ENCODE measurements around the gene BIRC2.

The BIRC2 gene

DNA sequence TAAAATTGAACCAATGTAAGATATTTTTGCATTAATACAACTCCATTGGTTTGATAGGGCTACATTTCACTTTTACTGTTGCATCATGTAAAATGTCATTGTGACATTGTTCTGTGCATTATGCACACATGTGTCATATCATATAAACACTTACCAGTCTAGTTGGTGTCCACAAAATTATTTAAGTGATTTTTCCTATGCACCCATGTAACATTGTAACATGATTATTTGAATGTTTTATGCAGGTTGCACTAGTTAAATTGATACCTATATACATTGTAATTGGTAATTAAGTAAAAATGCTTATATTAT lies 39.3 kb upstream of the BIRC2 start:
- DNase-seq (ENCODE audit: low spot score), result no peak
- TF ChIP-seq, protein P1, sequence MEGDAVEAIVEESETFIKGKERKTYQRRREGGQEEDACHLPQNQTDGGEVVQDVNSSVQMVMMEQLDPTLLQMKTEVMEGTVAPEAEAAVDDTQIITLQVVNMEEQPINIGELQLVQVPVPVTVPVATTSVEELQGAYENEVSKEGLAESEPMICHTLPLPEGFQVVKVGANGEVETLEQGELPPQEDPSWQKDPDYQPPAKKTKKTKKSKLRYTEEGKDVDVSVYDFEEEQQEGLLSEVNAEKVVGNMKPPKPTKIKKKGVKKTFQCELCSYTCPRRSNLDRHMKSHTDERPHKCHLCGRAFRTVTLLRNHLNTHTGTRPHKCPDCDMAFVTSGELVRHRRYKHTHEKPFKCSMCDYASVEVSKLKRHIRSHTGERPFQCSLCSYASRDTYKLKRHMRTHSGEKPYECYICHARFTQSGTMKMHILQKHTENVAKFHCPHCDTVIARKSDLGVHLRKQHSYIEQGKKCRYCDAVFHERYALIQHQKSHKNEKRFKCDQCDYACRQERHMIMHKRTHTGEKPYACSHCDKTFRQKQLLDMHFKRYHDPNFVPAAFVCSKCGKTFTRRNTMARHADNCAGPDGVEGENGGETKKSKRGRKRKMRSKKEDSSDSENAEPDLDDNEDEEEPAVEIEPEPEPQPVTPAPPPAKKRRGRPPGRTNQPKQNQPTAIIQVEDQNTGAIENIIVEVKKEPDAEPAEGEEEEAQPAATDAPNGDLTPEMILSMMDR (IDR thresholded peaks at IDR 0.05; ENCODE audit: extremely low read depth, missing control alignments), result no peak

GRCh38 chr11:102309621-102310541 lies 37.1 kb upstream of the BIRC2 start:
- TF ChIP-seq, protein P1 (IDR thresholded peaks at IDR 0.05; ENCODE audit: extremely low read depth, missing control alignments), result no peak
- DNase-seq (ENCODE audit: low spot score), result no peak

GRCh38 chr11:102312667-102313066 lies 34.3 kb upstream of the BIRC2 start:
- DNase-seq (ENCODE audit: low spot score), result no peak
- TF ChIP-seq, protein P1 (IDR thresholded peaks at IDR 0.05; ENCODE audit: extremely low read depth, missing control alignments), result no peak

DNA sequence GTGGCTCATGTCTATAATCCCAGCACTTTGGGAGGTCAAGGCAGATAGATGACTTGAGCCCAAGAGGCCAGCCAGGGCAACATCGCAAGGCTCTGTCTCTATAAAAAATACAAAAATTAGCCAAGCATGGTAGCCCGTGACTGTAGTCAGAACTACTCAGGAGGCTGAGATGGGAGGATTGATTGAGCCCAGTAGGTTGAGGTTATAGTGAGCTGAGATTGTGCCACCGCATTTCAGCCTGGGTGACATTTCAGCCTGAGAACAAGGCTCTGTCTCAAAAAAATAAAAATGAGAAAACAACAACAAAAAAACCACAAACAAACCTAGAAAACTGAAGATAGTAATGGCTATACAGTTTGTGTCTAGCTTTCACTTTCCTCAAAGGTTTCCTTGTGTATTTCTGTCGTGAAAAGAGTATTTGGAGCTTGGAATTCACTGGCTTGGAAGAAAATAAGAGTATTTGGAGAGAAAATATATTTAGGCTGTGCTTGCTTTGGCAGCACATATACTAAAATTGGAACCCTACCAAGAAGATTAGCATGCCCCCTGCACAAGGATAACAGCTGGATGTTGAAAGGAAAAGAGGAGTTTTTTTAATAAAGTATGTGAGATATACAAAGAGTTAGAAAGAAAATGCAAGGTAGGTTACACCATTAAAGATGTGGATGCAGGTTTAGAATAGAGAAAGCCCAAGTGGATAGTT lies 33.6 kb upstream of the BIRC2 start:
- DNase-seq (ENCODE audit: low spot score), result no peak
- TF ChIP-seq, protein P1 (IDR thresholded peaks at IDR 0.05; ENCODE audit: extremely low read depth, missing control alignments), result no peak

- DNase-seq (ENCODE audit: low spot score), result no peak
- TF ChIP-seq, protein P1 (IDR thresholded peaks at IDR 0.05; ENCODE audit: extremely low read depth, missing control alignments), result no peak
These were observed 32.2 kb upstream of the BIRC2 start for GRCh38 chr11:102314784-102315183.

- TF ChIP-seq, protein P1 (IDR thresholded peaks at IDR 0.05; ENCODE audit: extremely low read depth, missing control alignments), result no peak
- no peak for DNase-seq (ENCODE audit: low spot score)
These were observed 30.6 kb upstream of the BIRC2 start for GRCh38 chr11:102316346-102316904.

All from GM20000 (cell line).